ENCODE data around the gene WDR35. TPM values are rescaled to one million over a fixed set of nuclear protein-coding genes. Genes with fewer than 3 reads are reported as not detected.

WDR35 gene
- total RNA-seq, 1 experiment from 2014 or later: 16.7 TPM

- H2AK5ac ChIP-seq (ENCODE audit: insufficient read length, low read length): no peak overlapping the region
- H3K27me3 ChIP-seq (ENCODE audit: insufficient read depth, low read length): no peaks in the 10 kb centered on the region; the same call in 1 of the 2 replicates
- no peak overlapping the region for H2BK15ac ChIP-seq (ENCODE audit: low read depth, low read length)
- H3K56ac ChIP-seq (ENCODE audit: insufficient read length, low read depth, low read length): no peak overlapping the region
- no peaks in the 10 kb centered on the region for H3K79me1 ChIP-seq (ENCODE audit: insufficient read depth, low read depth, low read length, poor library complexity, severe bottlenecking)
- H3K9me3 ChIP-seq (ENCODE audit: control insufficient read depth, low read depth, low read length): no peaks in the 10 kb centered on the region
- peaks cover 12% of the 10 kb centered on the region for H3K23me2 ChIP-seq (ENCODE audit: insufficient read length, low read depth, low read length, poor library complexity, severe bottlenecking)
- no peak overlapping the region for H3K14ac ChIP-seq (ENCODE audit: insufficient read depth, low read length)
- no peak overlapping the region for H2AFZ ChIP-seq (ENCODE audit: low read length)
- peaks cover 4% of the 10 kb centered on the region; the same call in 1 of the 2 replicates for H3K4me1 ChIP-seq (ENCODE audit: insufficient read depth, low read length)
- Mint-ChIP-seq H3K27ac (peak overlapping the region in 1 of 3 experiments; percentile 51; a peak in 1 of 7 replicates), H3K4me3 (peak overlapping the region; percentile 71 to 83), H3K36me3 (ENCODE audit: insufficient read depth in 1 of 3, low read depth in 3 of 3) (peaks cover 0 to 6% (median 5%) of the 10 kb centered on the region in 3 experiments; a peak in 5 of 7 replicates), H3K4me1 (peaks cover 15 to 22% of the 10 kb centered on the region in 2 experiments), H3K9me3 (peaks cover 6 to 8% of the 10 kb centered on the region in 2 experiments; a peak in 4 of 5 replicates), H3K27me3 (ENCODE audit: low read depth) (peaks cover 23% of the 10 kb centered on the region)
- no peak overlapping the region for H3K9ac ChIP-seq (ENCODE audit: extremely low read depth, insufficient read length, low read length)
- no peak overlapping the region for H3K4ac ChIP-seq (ENCODE audit: low read depth, low read length)
- peak overlapping the region; percentile 79 for H3K4me2 ChIP-seq (ENCODE audit: insufficient read depth, insufficient read length, low read length)
- H4K8ac ChIP-seq (replicated peaks; ENCODE audit: insufficient read length, low read depth, low read length): no peak overlapping the region
- DNase-seq: no peak
- H3T11ph ChIP-seq (ENCODE audit: low read length): no peak overlapping the region
- H2BK12ac ChIP-seq (ENCODE audit: insufficient read length, low read depth, low read length): no peak overlapping the region
- H3K18ac ChIP-seq (ENCODE audit: insufficient read length, low read depth, low read length): no peak overlapping the region
- H4K91ac ChIP-seq (ENCODE audit: insufficient read length, low read depth, low read length): no peak overlapping the region
- no CpG with 5 or more reads among the region's 14 CpGs for WGBS (ENCODE audit: extremely low coverage, insufficient read length, low lambda C conversion rate)
- no peak overlapping the region for H4K5ac ChIP-seq (ENCODE audit: insufficient read length, low read depth, low read length)
- no peak overlapping the region for H2BK5ac ChIP-seq (ENCODE audit: insufficient read length, low read length)
- no peak overlapping the region for H3K27ac ChIP-seq (ENCODE audit: insufficient read length, low read depth, low read length)
- no peaks in the 10 kb centered on the region for H3K79me2 ChIP-seq (ENCODE audit: insufficient read depth, low read length)
- no peaks in the 10 kb centered on the region for H4K20me1 ChIP-seq (ENCODE audit: control insufficient read depth, insufficient read depth, insufficient read length)
- H2BK120ac ChIP-seq (ENCODE audit: low read depth, low read length, poor library complexity, severe bottlenecking): no peak overlapping the region
- H3K23ac ChIP-seq (ENCODE audit: insufficient read length, low read depth, low read length): no peak overlapping the region
- H2BK20ac ChIP-seq (ENCODE audit: low read depth, low read length, poor library complexity, severe bottlenecking): no peak overlapping the region
- TF ChIP-seq CTCF (conservative IDR thresholded peaks at IDR 0.05): no peak
These were observed 21.5 kb upstream of the WDR35 start for GRCh38 chr2:20011276-20012031.

All from H9 (cell line).